Measurements from ENCODE around the gene SDK2.

- no peak for TF ChIP-seq CTCF (IDR thresholded peaks at IDR 0.05)
- TF ChIP-seq POLR2A (IDR thresholded peaks at IDR 0.05): no peak
Measured at GRCh38 chr17:73446617-73447016, 197.6 kb downstream of the SDK2 start.

Data from right lobe of liver (tissue), 4 donors.